ENCODE data around the gene SNX9. TPM values are rescaled to one million over a fixed set of nuclear protein-coding genes. Genes with fewer than 3 reads are reported as not detected.

The SNX9 gene
- total RNA-seq, 1 experiment from 2014 or later: 36.1 TPM

DNA sequence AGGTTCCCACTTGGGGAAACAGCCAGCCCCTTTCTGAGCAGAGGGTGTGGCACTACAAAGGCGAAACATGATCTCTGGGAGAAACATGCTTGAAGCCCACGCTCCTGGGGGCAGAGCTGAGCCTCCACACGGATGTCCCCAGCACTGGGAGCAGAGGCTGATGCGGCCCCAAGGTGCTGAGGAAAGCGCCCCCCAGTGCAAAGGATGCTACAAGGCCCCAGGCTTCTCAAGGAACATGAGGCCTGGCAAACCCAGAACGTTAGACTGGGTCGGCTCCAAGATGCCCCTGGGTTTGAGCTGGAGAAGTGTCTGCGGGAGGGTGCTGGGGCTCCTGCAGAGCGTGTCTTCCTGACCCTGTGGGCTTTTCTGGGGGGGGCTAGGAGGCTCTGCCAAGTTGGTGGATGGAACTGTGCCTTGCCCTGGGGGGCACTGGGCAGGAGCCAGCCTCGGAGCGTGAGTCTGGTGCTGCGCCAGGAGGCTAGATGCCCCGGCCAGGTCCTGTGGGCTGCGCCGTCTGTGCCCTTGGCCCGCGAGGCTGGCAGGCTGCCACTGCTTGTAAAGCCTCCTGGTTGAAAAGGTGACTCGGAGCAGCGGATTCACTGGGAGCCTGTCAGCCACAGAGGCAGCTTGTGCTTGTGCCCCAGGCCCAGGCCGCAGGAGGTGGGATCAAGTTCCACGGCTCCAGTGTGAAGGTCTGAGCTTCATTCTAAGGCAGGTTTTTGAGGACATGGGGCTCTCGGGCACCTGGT, 166.7 kb downstream of the SNX9 start:
- Histone ChIP-seq H3K36me3 (replicated peaks; ENCODE audit: control insufficient read depth, insufficient read depth, low read length) (no peaks in the 10 kb centered on the region), H3K27me3 (ENCODE audit: control insufficient read depth, insufficient read depth, low read length) (no peaks in the 10 kb centered on the region), H3K4me3 (ENCODE audit: insufficient read depth, low read depth, low read length) (no peak overlapping the region)
- no peak for DNase-seq

DNA sequence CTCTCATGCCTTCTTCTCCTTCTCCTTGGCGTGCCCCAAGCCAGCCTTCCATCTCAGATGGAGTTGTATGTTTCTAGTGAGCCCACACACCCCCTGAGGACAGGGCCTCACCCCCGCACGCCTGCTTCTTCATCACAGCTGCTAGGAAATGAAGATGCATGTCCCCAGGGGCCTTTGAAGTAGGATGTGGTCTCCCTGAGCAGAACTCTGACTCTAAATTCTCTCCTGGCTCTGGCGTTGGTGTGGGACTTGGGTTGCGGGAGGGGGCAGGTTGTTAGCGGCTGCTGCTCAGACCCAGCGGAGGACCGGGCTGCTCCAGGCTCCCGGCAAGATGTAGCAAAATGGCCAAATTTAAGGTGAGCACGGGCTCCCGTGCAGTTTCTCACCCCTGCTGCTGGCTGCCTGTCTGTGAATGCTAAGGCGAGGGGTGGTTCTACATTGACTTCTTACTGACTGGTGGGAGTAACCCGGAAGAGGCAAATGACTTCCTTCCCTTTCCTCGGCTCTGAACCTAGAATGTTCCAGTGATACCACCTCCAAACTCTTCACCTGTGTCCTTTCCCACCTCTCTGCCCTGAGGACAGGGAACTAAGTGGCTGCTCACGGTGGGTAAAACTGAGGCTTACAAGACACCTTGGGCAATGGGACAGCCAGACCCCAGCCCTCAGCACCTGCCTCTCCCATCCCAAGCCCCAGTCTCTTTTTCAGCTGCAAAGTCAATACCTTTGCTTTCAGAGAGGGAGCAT, 167.4 kb downstream of the SNX9 start:
- Histone ChIP-seq H3K27me3 (ENCODE audit: control insufficient read depth, insufficient read depth, low read length) (no peaks in the 10 kb centered on the region), H3K4me3 (ENCODE audit: insufficient read depth, low read depth, low read length) (no peak overlapping the region), H3K36me3 (replicated peaks; ENCODE audit: control insufficient read depth, insufficient read depth, low read length) (no peaks in the 10 kb centered on the region)
- no peak for DNase-seq

DNA sequence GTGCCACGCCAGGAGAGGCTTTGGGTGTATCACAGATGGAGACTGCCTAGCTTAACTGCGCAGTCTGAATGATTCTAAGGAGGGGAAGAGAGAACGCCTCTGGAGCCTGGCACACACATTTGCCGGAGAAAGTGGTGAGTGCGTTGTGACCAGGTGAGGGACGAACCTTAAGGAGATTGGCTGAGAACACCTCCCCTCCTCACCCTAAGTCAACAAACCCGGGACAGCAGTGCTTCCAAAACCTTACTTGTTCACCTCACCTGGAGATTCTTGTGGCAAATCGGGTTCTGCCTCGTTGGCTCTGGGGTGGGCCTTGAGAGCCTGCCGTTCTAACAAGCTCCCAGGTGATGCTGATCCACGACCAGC, 168.0 kb downstream of the SNX9 start:
- Histone ChIP-seq H3K4me3 (ENCODE audit: insufficient read depth, low read depth, low read length) (no peak overlapping the region), H3K27me3 (ENCODE audit: control insufficient read depth, insufficient read depth, low read length) (no peaks in the 10 kb centered on the region), H3K36me3 (replicated peaks; ENCODE audit: control insufficient read depth, insufficient read depth, low read length) (no peaks in the 10 kb centered on the region)
- DNase-seq: no peak

DNA sequence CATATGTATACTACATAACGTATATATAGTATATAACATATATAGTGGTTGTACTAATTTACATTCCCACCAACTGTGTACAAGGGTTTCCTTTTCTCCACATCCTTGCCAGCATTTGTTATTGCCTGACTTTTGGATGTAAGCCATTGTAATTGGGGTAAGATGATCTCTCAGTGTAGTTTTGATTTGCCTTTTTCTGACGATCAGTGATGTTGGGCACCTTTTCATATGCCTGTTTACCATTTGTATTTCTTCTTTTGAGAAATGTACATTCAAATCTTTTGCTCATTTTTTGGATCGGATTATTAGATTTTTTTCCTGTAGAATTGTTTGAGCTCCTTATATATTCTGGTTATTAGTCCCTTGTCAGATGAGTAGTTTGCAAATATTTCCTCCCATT, 170.0 kb downstream of the SNX9 start:
- Histone ChIP-seq H3K4me3 (ENCODE audit: insufficient read depth, low read depth, low read length) (no peak overlapping the region), H3K27me3 (ENCODE audit: control insufficient read depth, insufficient read depth, low read length) (no peaks in the 10 kb centered on the region), H3K36me3 (replicated peaks; ENCODE audit: control insufficient read depth, insufficient read depth, low read length) (no peaks in the 10 kb centered on the region)
- no peak for DNase-seq

DNA sequence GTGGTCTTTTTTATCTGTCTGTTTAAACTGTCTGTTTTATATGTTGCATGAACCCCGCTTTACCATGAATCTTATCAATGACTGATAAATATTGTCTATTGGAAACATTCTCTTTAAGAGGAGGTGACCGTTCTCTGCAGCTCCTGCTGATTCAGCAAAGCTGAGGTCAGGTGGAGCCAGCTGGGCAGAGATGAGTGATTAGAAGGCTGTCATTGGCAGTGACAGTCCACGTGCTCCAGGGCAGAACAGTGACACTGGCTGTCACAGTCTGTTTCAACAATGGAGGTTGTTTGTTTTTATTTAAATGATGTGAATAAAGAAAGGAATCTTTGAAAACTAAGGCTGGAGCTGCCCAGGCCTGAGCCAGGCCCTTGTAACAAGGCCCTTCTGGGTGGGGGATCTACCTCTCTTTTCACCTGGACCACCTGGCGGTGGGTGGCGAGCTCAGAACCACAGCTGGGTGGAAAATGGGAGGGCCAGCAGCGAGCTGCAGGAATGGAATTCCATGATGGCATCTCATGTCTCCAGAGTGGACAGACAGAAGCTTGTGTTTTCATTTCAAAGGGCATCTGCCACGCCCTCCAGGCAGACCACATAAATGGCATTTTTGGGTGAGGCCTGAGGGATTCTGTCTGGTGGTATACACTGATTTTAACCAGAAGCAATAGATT, 171.2 kb downstream of the SNX9 start:
- H3K4me3 ChIP-seq (ENCODE audit: insufficient read depth, low read depth, low read length): no peak overlapping the region
- DNase-seq: no peak
- H3K27me3 ChIP-seq (ENCODE audit: control insufficient read depth, insufficient read depth, low read length): no peaks in the 10 kb centered on the region
- no peaks in the 10 kb centered on the region for H3K36me3 ChIP-seq (replicated peaks; ENCODE audit: control insufficient read depth, insufficient read depth, low read length)

Other genes starting within 250 kb of the SNX9 start
- gene SYNJ2, start 158.6 kb downstream of the SNX9 start, total RNA-seq (2014; rRNA removed; shearing (Covaris generic)): 10.7 and 15.0 TPM in 2 replicates